A172 (cell line): ENCODE data around the gene IZUMO4. TPM values are rescaled to one million over a fixed set of nuclear protein-coding genes. Genes with fewer than 3 reads are reported as not detected.

Experiments used
- DNase-seq: peaks from one replicate; pipeline ENCODE4 v3.0.0-alpha.2; 2015; ENCODE audit warnings: low spot score
- total RNA-seq: library from RNA; depleted of rRNA; stranded (reverse); fragments of >200 nt; shearing (Covaris generic); gene quantifications from 2 replicates; pipeline ENCODE4 v1.2.3, GENCODE V29; 2014

Gene IZUMO4
- total RNA-seq, 1 experiment from 2014 or later, result 2.8 TPM

DNA sequence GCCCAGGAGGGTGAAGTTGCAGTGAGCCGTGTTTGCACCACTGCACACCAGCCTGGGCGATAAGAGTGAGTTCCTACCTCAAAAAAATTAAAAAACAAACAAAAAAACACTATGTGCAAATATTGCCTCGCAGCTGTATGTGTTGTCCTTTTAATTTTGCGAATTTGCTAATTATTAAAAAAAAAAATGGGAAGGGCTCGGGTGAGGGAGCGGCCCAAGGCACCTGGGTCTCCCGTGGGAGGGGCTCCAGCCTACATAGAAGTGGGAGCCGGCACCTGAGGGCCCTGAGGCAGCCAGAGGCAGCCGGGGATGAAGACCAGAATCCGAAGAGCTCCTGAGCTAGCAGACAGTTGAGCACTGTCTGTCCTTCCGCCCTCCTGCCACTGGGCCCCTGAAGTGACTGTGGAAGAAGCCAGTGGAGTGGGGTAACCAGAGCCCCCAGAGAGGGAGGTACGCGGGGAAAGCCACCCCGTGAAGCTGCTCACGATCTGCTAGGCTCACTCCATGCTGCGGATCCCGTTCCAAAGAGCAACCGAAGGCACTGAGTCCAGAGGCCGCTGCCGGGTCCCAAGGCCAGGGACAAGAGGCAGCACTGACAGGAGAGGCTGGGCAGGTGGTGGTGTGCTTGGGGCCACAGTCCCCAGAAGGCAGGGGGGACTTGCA, 6.5 kb downstream of the IZUMO4 start:
- no peak for DNase-seq

DNA sequence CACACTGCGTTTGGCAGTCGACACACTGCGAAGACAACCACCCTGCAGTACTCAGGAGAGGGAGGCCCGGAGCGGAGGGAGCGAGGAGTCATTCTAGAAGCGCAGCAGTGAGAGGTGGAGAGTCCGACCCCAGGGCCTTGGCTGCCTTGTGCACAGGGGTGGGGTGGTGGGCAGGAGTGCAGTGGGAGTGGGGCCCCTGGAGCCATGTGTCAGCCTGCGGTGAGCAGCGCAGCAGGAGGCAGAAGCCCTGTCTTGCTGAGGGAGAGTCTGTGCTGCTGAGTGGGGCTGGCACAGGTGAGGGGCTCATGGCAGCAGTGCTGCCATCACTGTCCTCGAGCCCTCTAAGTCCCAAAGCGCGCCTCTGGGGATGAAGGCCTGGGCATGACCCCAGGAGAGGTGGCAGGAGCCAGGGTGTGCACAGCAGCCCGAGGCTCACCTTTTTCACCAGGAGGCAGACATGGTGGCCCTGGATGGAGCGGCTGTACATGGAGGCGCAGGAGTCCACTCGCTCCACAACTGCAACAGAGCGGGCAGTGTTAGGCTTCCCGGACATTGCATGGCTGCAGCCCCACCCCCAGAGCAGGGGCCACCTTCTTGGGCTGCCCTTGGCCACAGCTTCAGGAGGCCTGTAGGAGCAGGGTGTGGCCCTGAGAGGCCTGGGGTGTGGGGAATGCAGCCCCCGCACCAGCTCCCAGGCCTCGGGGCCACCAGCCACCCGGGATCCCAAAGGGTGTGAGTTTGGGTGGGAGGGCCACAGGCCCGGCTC, 11.7 kb downstream of the IZUMO4 start:
- no peak for DNase-seq

DNA sequence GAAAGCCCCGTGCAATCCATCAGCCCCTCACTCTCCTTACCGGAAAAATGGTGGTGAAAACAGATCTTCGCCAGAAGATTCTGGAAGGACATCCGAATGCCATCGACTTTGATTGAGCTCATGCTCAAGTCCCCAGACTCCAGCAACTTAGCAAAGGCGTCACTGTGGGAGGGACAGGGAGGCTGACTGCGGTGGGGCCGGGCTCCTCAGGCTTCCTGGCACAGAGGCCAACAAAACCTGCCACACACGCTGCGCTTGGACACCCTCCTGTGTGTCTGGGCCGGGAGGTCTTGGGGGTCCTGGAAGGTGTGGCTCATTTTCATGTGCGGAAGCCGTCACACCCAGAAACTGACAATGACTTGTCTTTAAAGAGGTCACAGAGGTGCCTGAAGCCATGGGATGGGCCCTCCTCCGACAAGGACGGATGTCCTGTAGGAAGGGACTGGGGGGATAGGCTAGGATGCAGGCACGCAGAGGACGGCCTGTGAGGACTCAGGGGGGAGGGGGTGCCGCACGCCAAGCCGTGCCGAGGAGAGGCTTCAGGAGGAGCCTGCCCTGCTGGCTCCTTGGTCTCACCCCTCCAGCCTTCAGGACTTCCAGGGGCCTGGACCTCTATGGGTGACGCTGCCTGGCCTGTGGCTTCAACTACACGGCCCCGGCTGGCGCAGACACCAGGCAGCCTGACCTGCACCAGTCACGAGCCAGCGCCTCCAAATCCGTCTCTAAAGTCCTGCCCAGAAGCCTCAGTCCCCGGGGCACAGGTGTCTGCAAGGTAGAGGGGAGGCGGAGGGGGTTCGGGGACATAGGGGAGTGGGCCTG, 12.5 kb downstream of the IZUMO4 start:
- no peak for DNase-seq

DNA sequence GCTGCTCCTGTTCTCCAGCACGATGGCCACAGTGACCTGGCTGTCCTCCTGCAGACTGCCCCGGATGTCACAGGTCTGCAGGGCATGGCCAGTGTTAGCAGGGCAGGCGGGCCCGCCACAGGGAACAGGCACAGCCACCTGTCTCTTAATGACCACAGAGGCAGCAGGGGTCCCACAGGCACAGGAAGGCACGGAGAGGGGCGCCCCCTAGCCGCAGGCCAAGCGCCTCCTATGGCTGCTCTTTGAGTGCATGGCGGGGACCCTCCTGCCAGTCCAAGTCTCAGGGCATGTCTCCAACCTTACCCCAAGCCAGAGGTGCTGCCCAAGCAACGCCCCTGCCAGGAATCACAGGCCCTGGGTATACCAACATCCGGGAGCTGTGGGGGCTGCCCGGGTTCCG, 14.1 kb downstream of the IZUMO4 start:
- DNase-seq, result no peak

DNA sequence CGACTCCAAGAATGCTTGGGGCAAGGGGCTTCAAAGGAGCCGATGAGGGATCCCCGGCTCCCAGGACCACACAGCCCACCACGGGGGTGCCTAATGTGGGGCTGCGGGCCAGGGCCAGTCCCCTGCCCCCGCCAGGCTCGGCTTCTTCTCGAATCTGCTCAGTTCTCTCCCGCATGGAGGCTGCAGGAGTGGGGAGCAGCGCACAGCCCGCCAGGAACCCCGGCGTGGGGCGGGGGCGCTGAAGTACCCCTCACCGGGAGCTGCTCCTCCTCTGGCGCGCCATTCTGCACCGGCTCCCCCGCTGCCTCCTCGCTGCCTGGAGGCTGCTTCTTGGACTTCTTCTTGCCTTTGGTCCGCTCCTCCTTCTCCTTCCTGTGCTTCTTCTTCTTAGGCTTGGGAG, 14.7 kb downstream of the IZUMO4 start:
- DNase-seq, result no peak

DNA sequence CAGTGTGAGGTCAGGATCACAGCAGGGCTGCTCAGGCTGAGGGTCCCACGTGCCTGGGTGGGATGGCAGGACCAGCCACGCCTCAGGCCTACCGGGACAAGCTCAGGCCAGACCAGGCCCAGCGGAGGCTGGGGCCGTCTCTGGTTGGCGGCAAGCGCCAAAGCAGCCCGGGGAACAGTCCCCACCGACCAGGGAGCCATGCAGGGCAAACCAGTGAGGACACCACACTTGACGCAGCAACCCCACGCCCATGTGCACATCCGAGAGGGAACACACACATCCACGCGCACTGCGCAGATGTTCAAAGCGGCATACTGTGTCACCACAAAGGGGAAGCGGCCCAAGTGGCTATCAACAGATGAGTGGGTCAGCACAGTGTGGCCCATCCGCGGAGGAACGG, 15.2 kb downstream of the IZUMO4 start:
- DNase-seq, result no peak

DNA sequence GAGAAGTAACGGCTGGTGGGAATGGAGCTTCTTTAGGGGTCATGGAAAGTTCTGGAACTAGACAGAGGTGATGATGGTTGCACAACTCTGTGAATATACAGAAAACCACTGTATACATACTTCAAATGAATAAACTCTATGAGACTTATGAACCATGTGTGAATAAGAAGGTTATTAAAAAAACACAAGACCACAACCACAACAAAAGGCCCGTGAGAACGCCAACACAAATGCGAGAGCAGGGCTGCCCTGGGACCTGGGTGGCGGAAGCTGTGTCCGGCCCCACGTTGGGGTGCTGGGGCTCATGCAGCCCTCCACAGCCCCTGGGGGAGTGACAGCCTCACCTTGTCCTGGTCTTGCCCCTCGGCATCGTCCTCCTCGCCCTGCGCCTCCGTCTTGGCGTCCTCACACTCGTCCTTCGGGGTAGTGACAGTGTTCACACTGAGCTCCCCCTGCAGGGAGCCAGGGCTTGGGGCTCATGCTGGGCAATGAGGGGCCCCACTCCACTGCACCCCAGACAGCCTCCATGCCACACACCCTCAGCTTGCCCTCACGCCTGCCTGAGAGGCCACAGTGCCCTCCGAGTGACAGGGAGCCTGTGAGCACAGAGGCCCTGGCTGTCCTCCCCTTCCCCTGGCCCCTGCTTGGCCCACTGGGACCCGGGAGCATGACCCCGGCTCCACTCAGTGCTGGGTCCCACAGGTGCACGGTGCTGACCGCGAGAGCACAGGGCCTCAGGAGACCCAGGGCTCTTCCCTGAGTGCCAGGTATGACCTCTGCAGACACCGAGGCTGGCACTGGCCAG, 16.0 kb downstream of the IZUMO4 start:
- DNase-seq, result no peak

DNA sequence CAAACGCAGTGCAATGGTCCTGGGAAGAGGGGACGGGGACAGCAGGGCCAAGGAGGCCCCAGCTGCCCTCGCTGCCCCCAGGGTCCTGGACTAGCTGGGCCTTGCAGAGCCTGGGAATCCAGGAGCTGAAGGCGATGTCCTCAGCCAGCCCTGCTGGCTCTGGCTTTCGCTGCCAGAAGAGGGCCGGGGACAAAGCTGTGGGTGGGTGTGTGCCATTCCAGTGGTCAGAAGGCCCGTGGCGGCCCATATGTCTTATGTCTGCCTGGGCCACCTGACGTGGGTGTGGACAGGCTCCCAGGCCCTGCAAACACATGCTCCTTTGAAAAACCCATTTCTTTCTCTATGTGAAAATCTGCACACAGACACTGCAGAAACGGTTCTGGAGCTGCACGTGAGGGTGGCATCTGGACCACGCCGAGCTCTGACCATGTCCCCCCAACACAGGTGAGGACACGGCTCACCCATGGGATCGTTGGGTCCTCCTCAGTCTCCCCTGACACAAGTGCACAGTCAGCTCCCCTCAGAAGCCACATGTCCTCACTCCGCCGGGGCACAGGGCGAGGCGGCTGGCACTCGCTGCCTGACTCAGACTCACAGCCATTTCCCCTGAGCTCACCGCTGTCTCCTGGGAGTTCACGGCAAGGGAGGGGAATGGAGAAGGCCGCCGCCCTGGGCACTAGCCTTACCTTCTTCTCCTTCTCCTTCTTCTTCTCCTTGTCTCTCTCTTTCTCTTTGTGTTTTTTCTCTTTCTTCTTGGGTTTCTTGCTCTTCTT, 16.9 kb downstream of the IZUMO4 start:
- DNase-seq, result peak; percentile 87

DNA sequence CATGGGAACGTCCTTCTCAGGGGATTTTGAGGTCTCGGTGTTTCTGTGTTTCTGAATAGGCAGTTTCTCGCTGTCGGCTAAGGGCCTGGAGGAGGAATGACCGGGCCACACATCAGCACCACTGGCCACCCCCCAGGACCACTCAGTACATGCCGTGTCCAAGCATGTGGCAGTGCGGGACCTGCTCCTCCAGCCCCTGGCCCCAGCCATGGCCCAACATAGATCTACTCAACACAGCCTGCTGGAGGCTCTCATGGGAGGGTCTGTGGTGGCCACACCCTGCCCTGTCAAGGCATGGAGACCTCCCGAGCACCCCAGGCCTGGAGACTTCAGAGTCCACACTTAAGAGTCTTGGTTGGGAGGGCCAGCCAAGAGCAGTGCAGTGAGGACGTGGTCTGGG, 17.5 kb downstream of the IZUMO4 start:
- no peak for DNase-seq

DNA sequence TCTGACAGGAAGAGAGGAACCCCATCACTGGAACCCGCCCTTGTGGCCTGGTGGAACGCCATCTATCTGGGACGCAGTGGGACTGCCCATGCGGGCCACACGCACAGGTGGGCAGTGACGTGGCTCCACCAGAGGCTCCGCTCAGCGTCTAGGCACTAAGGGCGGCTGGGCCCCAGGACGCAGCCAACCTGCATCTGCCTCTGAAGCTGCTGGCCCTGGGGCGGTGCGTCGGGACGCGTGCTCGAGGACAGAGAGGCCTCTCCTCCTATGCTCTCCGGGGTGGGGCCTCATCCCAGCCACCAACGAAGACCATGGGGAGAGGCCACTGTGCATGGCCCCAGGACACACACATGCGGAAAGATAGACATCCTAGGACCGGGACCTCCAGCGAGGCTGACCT, 18.1 kb downstream of the IZUMO4 start:
- DNase-seq, result no peak

DNA sequence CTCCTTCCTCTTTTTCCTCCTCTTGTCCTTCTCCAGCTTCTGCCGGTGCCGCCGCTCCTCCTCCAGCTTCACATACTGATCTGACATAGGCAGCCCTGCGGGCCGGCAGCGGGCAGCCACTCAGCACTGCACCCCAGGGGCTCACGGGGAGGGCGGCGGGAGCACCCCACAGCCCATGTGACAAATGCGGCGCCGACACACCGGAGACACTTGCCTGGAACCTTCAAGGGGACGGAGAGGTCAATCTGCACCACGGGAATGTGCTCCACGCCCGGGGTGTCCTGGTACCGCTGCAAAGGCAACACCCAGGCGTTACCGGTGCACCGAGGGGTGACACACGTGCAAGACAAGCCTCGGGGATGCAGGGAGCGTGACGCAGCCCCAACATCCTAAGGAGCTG, 18.6 kb downstream of the IZUMO4 start:
- no peak for DNase-seq

DNA sequence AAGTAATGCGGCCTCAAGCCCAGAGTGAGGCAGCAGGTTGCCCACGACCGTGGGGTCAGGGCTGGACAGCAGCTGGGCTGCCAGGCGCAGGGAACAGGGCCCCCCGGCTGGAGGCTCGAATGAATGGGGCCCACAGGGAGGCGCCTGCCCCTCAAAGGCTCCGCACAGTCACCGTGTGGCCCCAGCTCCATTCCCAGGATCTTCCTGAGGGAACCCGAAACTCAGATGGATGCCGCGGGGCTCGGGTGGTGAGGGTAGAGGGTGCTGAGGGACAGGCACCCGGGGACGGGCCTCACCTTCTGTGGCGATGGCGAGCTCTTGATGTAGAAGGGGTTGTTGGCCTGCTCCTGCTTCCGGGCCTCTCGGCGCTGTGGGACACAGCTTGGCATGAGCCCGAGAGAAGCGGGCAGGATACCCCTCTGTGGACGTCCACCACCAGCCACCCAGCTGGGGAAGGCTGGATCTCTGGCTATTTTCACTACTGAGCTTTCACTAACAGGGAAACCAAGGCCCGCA, 19.3 kb downstream of the IZUMO4 start:
- no peak for DNase-seq

DNA sequence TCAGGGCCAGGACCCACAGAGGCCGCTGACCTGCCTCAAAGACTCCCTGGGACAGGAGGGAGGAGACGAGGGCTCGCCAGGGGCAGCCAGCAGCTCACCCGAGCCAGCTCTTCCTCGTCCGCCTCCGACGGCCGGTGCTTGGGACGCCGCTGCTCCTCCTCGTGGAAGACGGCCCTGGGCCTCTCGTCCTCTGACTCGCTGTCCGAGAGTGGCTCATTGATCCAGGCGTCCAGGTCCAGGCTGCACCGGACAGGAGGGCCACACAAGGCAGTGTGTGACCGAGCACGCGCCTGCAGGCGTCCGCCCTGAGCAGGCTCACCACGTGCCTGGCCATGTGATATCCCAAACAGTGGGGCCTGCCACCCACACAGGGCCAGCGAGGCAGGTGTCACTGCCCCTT, 19.8 kb downstream of the IZUMO4 start:
- no peak for DNase-seq

DNA sequence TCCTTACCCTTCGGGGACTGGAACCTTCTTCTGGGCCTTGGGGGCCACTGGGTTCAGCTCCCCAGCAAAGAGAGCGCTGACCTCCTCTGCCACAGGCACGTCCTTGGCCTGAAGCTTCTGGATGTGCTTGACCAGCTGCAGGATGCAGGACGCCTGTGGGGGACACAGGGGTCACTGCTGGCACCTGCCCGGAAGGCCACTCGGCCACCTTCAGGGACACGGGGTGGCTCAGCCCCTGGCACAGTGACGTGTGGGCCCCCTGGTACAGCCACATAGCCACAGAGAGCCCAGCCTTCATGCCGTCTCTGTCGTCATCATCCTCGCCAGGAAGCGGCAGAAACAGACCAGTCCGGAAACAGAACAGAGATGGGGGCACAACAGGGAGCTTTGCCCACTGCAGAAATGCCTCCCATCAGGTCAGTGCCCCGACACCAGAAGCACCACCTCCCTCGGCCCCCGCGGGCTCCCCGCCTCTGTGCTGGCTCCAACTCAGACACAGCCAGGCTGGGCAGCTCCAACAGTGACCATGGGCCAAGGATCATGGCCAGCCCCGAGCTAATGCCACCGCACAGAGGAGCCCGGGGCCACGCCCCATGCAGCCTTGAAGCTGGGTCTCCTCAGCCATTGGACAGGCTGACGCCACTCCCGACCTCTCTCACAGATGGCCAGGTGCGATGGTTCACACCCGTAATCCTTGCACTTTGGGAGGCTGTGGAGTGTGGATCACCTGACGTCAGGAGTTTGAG, 20.7 kb downstream of the IZUMO4 start:
- no peak for DNase-seq

DNA sequence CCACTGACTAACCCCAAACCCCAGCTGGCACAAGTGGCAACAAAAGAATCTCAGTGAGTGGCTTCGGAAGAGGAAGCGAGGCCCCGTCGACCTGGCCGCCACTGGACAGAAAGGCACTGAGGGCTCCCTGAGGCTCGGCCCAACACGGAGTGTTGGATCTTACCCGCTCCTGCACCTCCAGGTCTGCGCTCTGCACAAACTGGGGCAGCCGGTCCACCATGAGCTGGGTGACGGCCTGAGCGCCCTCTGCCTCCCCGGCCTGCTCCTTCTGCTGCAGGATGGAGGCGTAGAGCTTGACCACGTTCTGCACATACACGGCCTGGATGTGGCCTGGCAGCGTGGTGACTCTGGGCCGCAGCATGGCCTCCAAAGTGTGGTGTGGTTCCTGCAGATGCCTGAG, 21.7 kb downstream of the IZUMO4 start:
- DNase-seq, result no peak

DNA sequence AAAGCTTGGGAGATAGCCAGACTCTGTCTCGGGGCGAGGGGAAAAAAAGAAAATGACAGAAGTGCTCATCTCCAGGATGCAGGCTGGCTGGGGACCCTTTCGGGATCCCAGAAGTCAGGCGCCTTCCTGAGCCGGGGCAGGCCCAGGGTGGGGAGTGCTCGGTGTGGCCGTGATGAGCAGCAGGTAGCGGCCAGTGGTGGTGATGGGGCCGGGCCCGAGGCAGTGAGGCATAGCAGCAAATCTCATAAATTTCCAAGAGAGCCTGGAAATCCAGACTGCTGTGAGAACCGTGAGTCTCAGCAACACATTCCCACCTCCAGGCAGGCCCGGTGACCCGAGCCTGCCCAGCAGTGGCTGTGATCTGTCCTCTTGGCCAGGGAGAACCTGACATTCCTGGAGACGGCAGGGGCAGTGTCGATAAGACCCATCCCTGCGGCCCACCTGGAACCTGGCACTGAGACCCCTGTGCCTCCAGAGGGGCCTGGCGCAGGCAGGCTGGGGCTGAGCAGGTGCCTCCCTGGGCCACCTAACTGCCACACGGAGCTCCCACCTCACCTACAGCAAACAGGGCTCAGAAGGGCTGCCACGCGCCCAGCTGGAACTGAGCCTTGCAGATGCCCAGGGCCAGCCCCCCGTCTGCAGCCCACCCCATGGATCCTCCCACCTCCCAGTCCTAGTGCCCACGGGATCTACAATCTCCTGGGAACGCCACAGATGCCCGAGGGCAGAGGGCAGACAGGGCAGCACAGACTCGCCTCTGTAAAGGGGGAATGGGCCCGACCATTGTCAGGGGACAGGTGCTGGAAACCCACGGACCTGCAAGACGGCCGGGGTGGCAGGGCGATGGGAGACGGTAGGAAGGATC, 23.4 kb downstream of the IZUMO4 start:
- DNase-seq, result no peak

DNA sequence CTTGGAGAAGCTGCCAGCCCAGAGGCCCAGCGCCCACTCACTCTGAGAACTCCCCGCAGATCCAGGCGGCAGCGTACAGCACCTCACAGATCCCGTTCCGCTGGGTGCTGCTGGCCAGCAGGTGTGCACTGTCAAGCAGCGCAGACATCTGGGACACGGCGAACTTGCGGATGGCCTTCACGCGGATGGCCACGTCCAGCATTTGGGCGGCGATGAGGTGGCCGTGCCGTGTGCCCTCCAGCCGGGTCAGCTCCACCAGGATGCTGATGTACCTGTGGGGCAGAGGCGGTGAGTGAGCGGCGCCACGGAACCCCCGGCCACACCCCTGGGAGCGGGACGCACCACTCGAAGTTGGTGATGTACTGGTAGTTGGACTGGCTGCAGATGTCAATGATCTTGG, 24.1 kb downstream of the IZUMO4 start:
- no peak for DNase-seq

DNA sequence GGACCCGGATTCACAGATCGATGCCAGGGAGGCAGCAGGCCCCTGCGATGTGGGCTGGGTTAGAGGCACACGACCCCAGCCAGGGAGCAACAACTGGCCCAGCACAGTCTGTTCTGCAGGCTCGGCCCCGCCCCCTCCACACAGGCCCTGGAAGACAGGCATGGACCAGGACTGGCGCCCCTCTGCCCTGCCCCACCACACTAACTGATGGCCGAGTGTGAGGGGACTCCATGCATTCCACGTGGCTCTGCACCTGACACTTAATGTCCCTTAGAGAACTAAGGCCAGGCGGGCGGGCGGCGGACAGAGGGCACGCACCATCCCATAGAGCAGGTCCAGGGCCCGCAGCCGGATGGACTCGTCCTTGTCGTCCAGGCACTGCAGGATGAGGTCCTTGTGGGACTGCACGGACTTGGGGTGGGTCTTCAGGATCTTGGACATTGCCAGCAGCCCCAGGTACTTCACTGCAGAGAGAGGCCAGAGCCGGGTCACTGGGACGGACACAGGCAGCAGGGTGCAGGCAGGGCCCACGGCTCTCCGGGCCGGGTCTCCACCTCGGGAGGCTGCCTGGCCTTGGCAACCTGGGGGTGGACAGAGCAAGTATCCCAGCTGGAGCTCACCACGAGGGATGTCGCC, 24.8 kb downstream of the IZUMO4 start:
- DNase-seq, result no peak

DNA sequence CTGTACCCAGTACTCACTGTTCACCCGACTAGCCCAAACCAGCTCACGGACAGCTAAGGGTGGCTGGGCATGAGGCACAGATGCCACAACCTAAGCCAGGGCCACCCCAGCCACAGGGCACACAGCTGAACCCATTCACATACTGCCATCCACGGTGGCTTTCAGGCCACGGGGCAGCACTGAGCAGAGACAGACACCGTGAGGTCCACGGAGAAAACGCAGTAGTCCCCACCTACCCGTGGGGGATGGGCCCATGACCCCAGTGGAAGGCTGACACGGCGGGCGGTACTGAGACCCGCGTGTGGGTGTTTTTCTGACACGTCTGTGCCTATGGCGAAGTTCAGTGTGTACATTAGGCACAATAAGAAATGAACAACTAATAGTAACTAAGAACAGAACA, 25.5 kb downstream of the IZUMO4 start:
- no peak for DNase-seq
